IMR-90 (cell line): ENCODE results near the gene B9D1. TPM values are rescaled to one million over a fixed set of nuclear protein-coding genes. Genes with fewer than 3 reads are reported as not detected.
A peak's percentile ranks its signal among the peaks of the same experiment; 100 is the strongest.

Experiments used
- ATAC-seq: fragments of 200-7000 bp; cut with Tn5 transposase; 2 replicates; pipeline ENCODE4 v1.9.1; 2020; ENCODE audit warnings: low read depth, mild to moderate bottlenecking, moderate library complexity
- BruUV-seq: library from RNA; stranded (reverse); fragments of 400-500 nt; replicated peaks from 2 replicates; lab custom pipeline; 2021; lab: Mats Ljungman, UMichigan
- CTCF ChIA-PET: fragments of 300-600 bp; formaldehyde crosslinking; extraction: SDS; loops from one replicate; lab custom pipeline; 2021; ENCODE audit warnings: antibody characterized with exemption; lab: Yijun Ruan, JAX
- POLR2A ChIA-PET: fragments of 300-600 bp; sonication (Branson Sonifier 250); formaldehyde crosslinking; loops from one replicate; lab custom pipeline; 2022; ENCODE audit warnings: antibody characterized with exemption; ENCODE audit not compliant: unreplicated experiment; lab: Charles Lee
- DNase-seq: peaks from one replicate; pipeline ENCODE4 v3.0.0; 2013
- H2AFZ ChIP-seq: replicated peaks from 2 replicates; pipeline ENCODE3; 2013; ENCODE audit warnings: low read length, mild to moderate bottlenecking; ENCODE audit not compliant: poor library complexity
- H2AK5ac ChIP-seq: 2 replicates; pipeline ENCODE4 v1.6.1; 2013; ENCODE audit warnings: low read depth, low read length, inconsistent platforms
- H2AK9ac ChIP-seq: replicated peaks from 2 replicates; pipeline ENCODE3; 2013; ENCODE audit warnings: mild to moderate bottlenecking, low read depth, low read length, moderate library complexity; ENCODE audit not compliant: poor library complexity
- H2BK120ac ChIP-seq: 2 replicates; pipeline ENCODE4 v1.6.1; 2013; ENCODE audit warnings: low read depth, low read length, inconsistent platforms
- H2BK15ac ChIP-seq: 3 replicates; pipeline ENCODE4 v1.6.1; 2013; ENCODE audit warnings: low read depth, low read length, inconsistent platforms
- H2BK20ac ChIP-seq: 2 replicates; pipeline ENCODE4 v1.6.1; 2013; ENCODE audit warnings: low read depth, mild to moderate bottlenecking, inconsistent platforms, low read length, moderate library complexity
- H2BK5ac ChIP-seq: 2 replicates; pipeline ENCODE4 v1.6.1; 2013; ENCODE audit warnings: mild to moderate bottlenecking, low read depth, low read length, inconsistent platforms; ENCODE audit not compliant: poor library complexity, severe bottlenecking
- H3K14ac ChIP-seq: replicated peaks from 2 replicates; pipeline ENCODE4 v1.6.1; 2013; ENCODE audit warnings: low read depth, low read length, inconsistent platforms
- H3K18ac ChIP-seq: 2 replicates; pipeline ENCODE4 v1.6.1; 2013; ENCODE audit warnings: low read depth, low read length, control low read depth
- H3K23ac ChIP-seq: 2 replicates; pipeline ENCODE4 v1.6.1; 2013; ENCODE audit warnings: low read depth, low read length, inconsistent platforms
- H3K27ac ChIP-seq: 2 replicates; pipeline ENCODE4 v1.5.1; 2013; ENCODE audit warnings: mild to moderate bottlenecking, control low read depth, low read length; ENCODE audit not compliant: insufficient read depth
- H3K27me3 ChIP-seq: 2 replicates; pipeline ENCODE4 v1.6.1; 2013; ENCODE audit warnings: low read length; ENCODE audit not compliant: control insufficient read depth, insufficient read depth
- H3K36me3 ChIP-seq: 2 replicates; pipeline ENCODE4 v1.6.1; 2013; ENCODE audit warnings: low read length, mixed read lengths; ENCODE audit not compliant: control insufficient read depth, insufficient read depth
- H3K4ac ChIP-seq: 2 replicates; pipeline ENCODE4 v1.6.1; 2013; ENCODE audit warnings: low read depth, low read length, inconsistent platforms
- H3K4me1 ChIP-seq: 2 replicates; pipeline ENCODE4 v1.6.1; 2013; ENCODE audit warnings: low read length, mixed read lengths; ENCODE audit not compliant: control insufficient read depth, insufficient read depth
- H3K4me2 ChIP-seq: 2 replicates; pipeline ENCODE4 v1.6.1; 2013; ENCODE audit warnings: low read depth, mild to moderate bottlenecking, control low read depth, low read length, moderate library complexity
- H3K4me3 ChIP-seq: 2 replicates; pipeline ENCODE4 v1.5.1; 2013; ENCODE audit warnings: low read depth, mild to moderate bottlenecking, control low read depth, low read length, moderate library complexity; ENCODE audit not compliant: insufficient read depth
- H3K56ac ChIP-seq: 2 replicates; pipeline ENCODE4 v1.6.1; 2013; ENCODE audit warnings: low read length, inconsistent platforms; ENCODE audit not compliant: insufficient read depth; ENCODE audit errors: extremely low read depth
- H3K79me1 ChIP-seq, 2 experiments: 2 replicates each; pipeline ENCODE4 v1.6.1; 2013; ENCODE audit warnings: low read length in 2 of 2, inconsistent platforms in 1 of 2, low read depth in 1 of 2
- H3K9ac ChIP-seq: 2 replicates; pipeline ENCODE4 v1.6.1; 2013; ENCODE audit warnings: low read depth, low read length, control low read depth
- H3K9me1 ChIP-seq: 2 replicates; pipeline ENCODE4 v1.6.1; 2013; ENCODE audit warnings: low read length, inconsistent platforms; ENCODE audit not compliant: insufficient read depth
- H3K9me3 ChIP-seq: 2 replicates; pipeline ENCODE4 v1.6.1; 2013; ENCODE audit warnings: low read length; ENCODE audit not compliant: control insufficient read depth, insufficient read depth
- H4K20me1 ChIP-seq: 2 replicates; pipeline ENCODE4 v1.6.1; 2013; ENCODE audit warnings: low read length, inconsistent platforms; ENCODE audit not compliant: insufficient read depth
- H4K5ac ChIP-seq: 2 replicates; pipeline ENCODE4 v1.6.1; 2013; ENCODE audit warnings: mild to moderate bottlenecking, low read depth, low read length, control low read depth
- H4K8ac ChIP-seq, 2 experiments: 2 replicates each; pipeline ENCODE4 v1.6.1; 2013; ENCODE audit warnings: low read depth in 2 of 2, low read length in 2 of 2, control low read depth in 1 of 2, inconsistent platforms in 1 of 2
- H4K91ac ChIP-seq: 2 replicates; pipeline ENCODE4 v1.6.1; 2013; ENCODE audit warnings: low read depth, low read length, inconsistent platforms; ENCODE audit not compliant: insufficient read depth
- BHLHE40 ChIP-seq: fragments of 150-350 bp; IDR thresholded peaks from 2 replicates; pipeline ENCODE4 v1.6.1; 2016; ENCODE audit warnings: mild to moderate bottlenecking, low read depth, low read length
- CEBPB ChIP-seq: IDR thresholded peaks from 2 replicates; pipeline ENCODE4 v1.6.1; 2012; ENCODE audit warnings: low read depth, low read length, improper control_type of control experiment
- FOS ChIP-seq: fragments of 150-350 bp; IDR thresholded peaks from 2 replicates; pipeline ENCODE4 v1.6.1; 2016; ENCODE audit warnings: low read depth, low read length
- WGBS, 2 experiments: methylation state at CpG; one replicate each; pipeline versions ENCODE4 v1.1.5 to v1.1.7; 2013; ENCODE audit warnings: missing lambda C conversion rate in 2 of 2; ENCODE audit not compliant: insufficient read length in 1 of 2; ENCODE audit errors: extremely low coverage in 2 of 2; 5-methylcytosine and 5-hydroxymethylcytosine counted together
- dilution Hi-C: fragments of 300-500 bp; cut with HindIII; formaldehyde crosslinking; loops from one replicate; pipeline ENCODE4 v1.14.3; 2018; ENCODE audit warnings: low sequenced_read_pairs; ENCODE audit not compliant: unreplicated experiment
- in situ Hi-C: fragments of 300-500 bp; cut with MboI; formaldehyde crosslinking; loops from 3 replicates; pipeline ENCODE4 v1.14.3; 2019; ENCODE audit warnings: low sequenced_read_pairs, inconsistent platforms, mixed read lengths
- intact Hi-C: fragments of 100-400 bp; cut with micrococcal nuclease; formaldehyde crosslinking; loops from 2 replicates; pipeline ENCODE4 v1.10.0; 2022
- polyA plus RNA-seq, 3 experiments: library from polyadenylated mRNA; depleted of rRNA; stranded (reverse); fragments of >200 nt; gene quantifications; 2 replicates each; pipeline ENCODE4 v1.2.3, GENCODE V29; 2012; ENCODE audit warnings: low replicate concordance in 1 of 3
- total RNA-seq: library from RNA; depleted of rRNA; stranded (reverse); fragments of >200 nt; gene quantifications from 2 replicates; pipeline ENCODE4 v1.2.3, GENCODE V29; 2012

The B9D1 gene
- total and polyA plus RNA-seq, 2 of the 4 experiments (the other 2 are of a cell fraction), result 42.5 to 43.8 TPM

GRCh38 chr17:19382531-19383444, 20.3 kb upstream of the B9D1 start:
- TF ChIP-seq CEBPB (no peak), FOS (no peak), BHLHE40 (no peak)
- peaks cover 60% of the 10 kb centered on the region for H3K36me3 ChIP-seq
- in situ Hi-C loops, result no loop called here

More at GRCh38 chr17:19382531-19383444, 20.3 kb upstream of the B9D1 start:
- no peak overlapping the region for H2BK120ac ChIP-seq
- dilution Hi-C loops (no loop called here), intact Hi-C loops (loop anchor here (5.0 kb wide), 1 partner anchor 505 kb away; no protein-coding TSS in a partner anchor)
- H3K79me1 ChIP-seq, result peaks cover 30 to 71% of the 10 kb centered on the region in 2 experiments
- peaks cover 38% of the 10 kb centered on the region for H3K4me1 ChIP-seq
- H3K14ac ChIP-seq, result no peak overlapping the region
- ChIA-PET CTCF (no interaction called here), POLR2A (interaction anchor here (0.5 to 0.8 kb wide), 2 partner anchors 66 to 99 kb away, joined by 3 to 14 read pairs; no protein-coding TSS in a partner anchor)
- H2BK5ac ChIP-seq, result no peak overlapping the region
- H3K9me1 ChIP-seq, result peaks cover 40% of the 10 kb centered on the region
- DNase-seq, result no peak
- no peaks in the 10 kb centered on the region for H3K27me3 ChIP-seq
- no peak overlapping the region for H3K4me2 ChIP-seq
- H3K56ac ChIP-seq, result no peak overlapping the region
- no peak for ATAC-seq
- H2AFZ ChIP-seq, result no peak overlapping the region
- no TSS peak for BruUV-seq
- H4K91ac ChIP-seq, result no peak overlapping the region
- no peak overlapping the region for H3K9ac ChIP-seq
- WGBS, 2 experiments, result 83% methylated on average over 7 of the region's 13 CpGs; no CpG with 5 or more reads in 1 of the 2 experiments
- no peak overlapping the region for H3K4ac ChIP-seq
- H3K4me3 ChIP-seq, result no peak overlapping the region
- H4K5ac ChIP-seq, result no peak overlapping the region
- H3K9me3 ChIP-seq, result no peaks in the 10 kb centered on the region
- H3K27ac ChIP-seq, result no peak overlapping the region
- no peak overlapping the region for H2BK15ac ChIP-seq
- H3K18ac ChIP-seq, result no peak overlapping the region
- no peak overlapping the region for H4K8ac ChIP-seq
- H4K20me1 ChIP-seq, result peaks cover 36% of the 10 kb centered on the region
- H2AK5ac ChIP-seq, result no peak overlapping the region; the same call in 1 of the 2 replicates
- H3K23ac ChIP-seq, result no peak overlapping the region
- peak overlapping the region; percentile 7 for H2AK9ac ChIP-seq
- no peak overlapping the region for H2BK20ac ChIP-seq
